ENCODE results near the gene KLHDC2.
A peak's percentile ranks its signal among the peaks of the same experiment; 100 is the strongest.
"Not testable (repeated sequence)": the region's sequence is repeated elsewhere in the genome, so short reads cannot be mapped to it uniquely, and the experiment has no call there.

Gene KLHDC2

GRCh38 chr14:49770212-49770817 is 2.4 kb downstream of the KLHDC2 start:
- peaks cover 23% of the 10 kb centered on the region for H3K36me3 ChIP-seq (ENCODE audit: insufficient read depth, low read length)
- H3K9me2 ChIP-seq (ENCODE audit: low read depth, low read length) = no peaks in the 10 kb centered on the region
- TF ChIP-seq EZH2 (IDR thresholded peaks at IDR 0.05; ENCODE audit: borderline replicate concordance, low read length) (no peak), CTCF (IDR thresholded peaks at IDR 0.05; ENCODE audit: low read length) (no peak)
- peak overlapping the region; percentile 92 for H3K4me3 ChIP-seq (ENCODE audit: low read depth, low read length, poor library complexity, severe bottlenecking)
- H3K27ac ChIP-seq (ENCODE audit: low read depth, low read length, poor library complexity, severe bottlenecking) = peak overlapping the region; percentile 74
- H2AFZ ChIP-seq (ENCODE audit: low read length) = no peak overlapping the region
- peaks cover 16% of the 10 kb centered on the region; the same call in 1 of the 2 replicates for H3K79me2 ChIP-seq (ENCODE audit: insufficient read depth, low read length)
- peaks cover 36% of the 10 kb centered on the region for H3K4me1 ChIP-seq (ENCODE audit: insufficient read depth, low read length, severe bottlenecking)
- no peaks in the 10 kb centered on the region for H3K9me3 ChIP-seq (ENCODE audit: low read length)
- no peaks in the 10 kb centered on the region for H4K20me1 ChIP-seq (ENCODE audit: insufficient read depth, low read length)
- no peaks in the 10 kb centered on the region for H3K27me3 ChIP-seq (ENCODE audit: insufficient read depth, low read length)
- no peaks in the 10 kb centered on the region for H3F3A ChIP-seq (ENCODE audit: insufficient read depth, low read length)
- peak overlapping the region; percentile 96 for H3K4me2 ChIP-seq (ENCODE audit: low read length)
- H3K9ac ChIP-seq (ENCODE audit: low read length) = peak overlapping the region; percentile 98

- not testable (repeated sequence) for H3K9ac ChIP-seq (ENCODE audit: low read length); H3K27me3 ChIP-seq (ENCODE audit: insufficient read depth, low read length); H3K9me3 ChIP-seq (ENCODE audit: low read length); H3K4me3 ChIP-seq (ENCODE audit: low read depth, low read length, poor library complexity, severe bottlenecking); H4K20me1 ChIP-seq (ENCODE audit: insufficient read depth, low read length); H2AFZ ChIP-seq (ENCODE audit: low read length); H3F3A ChIP-seq (ENCODE audit: insufficient read depth, low read length); H3K9me2 ChIP-seq (ENCODE audit: low read depth, low read length); H3K4me2 ChIP-seq (ENCODE audit: low read length); H3K27ac ChIP-seq (ENCODE audit: low read depth, low read length, poor library complexity, severe bottlenecking)
- peaks cover 35% of the 10 kb centered on the region for H3K4me1 ChIP-seq (ENCODE audit: insufficient read depth, low read length, severe bottlenecking)
- H3K79me2 ChIP-seq (ENCODE audit: insufficient read depth, low read length) = peaks cover 16% of the 10 kb centered on the region; the same call in 1 of the 2 replicates
- H3K36me3 ChIP-seq (ENCODE audit: insufficient read depth, low read length) = peaks cover 30% of the 10 kb centered on the region
Measured at GRCh38 chr14:49771691-49772090, 3.7 kb downstream of the KLHDC2 start.

- Histone ChIP-seq H3K4me3 (ENCODE audit: low read depth, low read length, poor library complexity, severe bottlenecking) (no peak overlapping the region), H3K4me1 (ENCODE audit: insufficient read depth, low read length, severe bottlenecking) (peaks cover 22% of the 10 kb centered on the region), H3K36me3 (ENCODE audit: insufficient read depth, low read length) (peaks cover 45% of the 10 kb centered on the region), H3F3A (ENCODE audit: insufficient read depth, low read length) (no peaks in the 10 kb centered on the region), H3K27me3 (ENCODE audit: insufficient read depth, low read length) (no peaks in the 10 kb centered on the region), H3K79me2 (ENCODE audit: insufficient read depth, low read length) (peaks cover 11% of the 10 kb centered on the region; the same call in 1 of the 2 replicates), H4K20me1 (ENCODE audit: insufficient read depth, low read length) (no peaks in the 10 kb centered on the region), H3K9ac (ENCODE audit: low read length) (no peak overlapping the region), H3K4me2 (ENCODE audit: low read length) (no peak overlapping the region), H2AFZ (ENCODE audit: low read length) (no peak overlapping the region), H3K9me3 (ENCODE audit: low read length) (no peaks in the 10 kb centered on the region), H3K9me2 (ENCODE audit: low read depth, low read length) (no peaks in the 10 kb centered on the region), H3K27ac (ENCODE audit: low read depth, low read length, poor library complexity, severe bottlenecking) (no peak overlapping the region)
- TF ChIP-seq EZH2 (IDR thresholded peaks at IDR 0.05; ENCODE audit: borderline replicate concordance, low read length) (no peak), CTCF (IDR thresholded peaks at IDR 0.05; ENCODE audit: low read length) (no peak)
Measured at GRCh38 chr14:49774106-49774505, 6.2 kb downstream of the KLHDC2 start.

- no peaks in the 10 kb centered on the region for H3K9me3 ChIP-seq (ENCODE audit: low read length)
- no peaks in the 10 kb centered on the region for H4K20me1 ChIP-seq (ENCODE audit: insufficient read depth, low read length)
- H3K79me2 ChIP-seq (ENCODE audit: insufficient read depth, low read length) = no peaks in the 10 kb centered on the region
- no peak overlapping the region for H3K4me3 ChIP-seq (ENCODE audit: low read depth, low read length, poor library complexity, severe bottlenecking)
- no peak overlapping the region for H2AFZ ChIP-seq (ENCODE audit: low read length)
- H3K27ac ChIP-seq (ENCODE audit: low read depth, low read length, poor library complexity, severe bottlenecking) = no peak overlapping the region
- no peak overlapping the region for H3K9ac ChIP-seq (ENCODE audit: low read length)
- H3K4me2 ChIP-seq (ENCODE audit: low read length) = no peak overlapping the region
- H3K4me1 ChIP-seq (ENCODE audit: insufficient read depth, low read length, severe bottlenecking) = no peaks in the 10 kb centered on the region
- peaks cover 84% of the 10 kb centered on the region for H3K36me3 ChIP-seq (ENCODE audit: insufficient read depth, low read length)
- H3F3A ChIP-seq (ENCODE audit: insufficient read depth, low read length) = no peaks in the 10 kb centered on the region
- H3K9me2 ChIP-seq (ENCODE audit: low read depth, low read length) = no peaks in the 10 kb centered on the region
- no peaks in the 10 kb centered on the region for H3K27me3 ChIP-seq (ENCODE audit: insufficient read depth, low read length)
- TF ChIP-seq CTCF (IDR thresholded peaks at IDR 0.05; ENCODE audit: low read length) (no peak), EZH2 (IDR thresholded peaks at IDR 0.05; ENCODE audit: borderline replicate concordance, low read length) (no peak)
Measured at GRCh38 chr14:49778421-49778820, 10.5 kb downstream of the KLHDC2 start.

GRCh38 chr14:49781040-49781439 is 13.1 kb downstream of the KLHDC2 start:
- H3K4me1 ChIP-seq (ENCODE audit: insufficient read depth, low read length, severe bottlenecking); H3K4me2 ChIP-seq (ENCODE audit: low read length): not testable (repeated sequence)

More at GRCh38 chr14:49781040-49781439, 13.1 kb downstream of the KLHDC2 start:
- H3K36me3 ChIP-seq (ENCODE audit: insufficient read depth, low read length) = peaks cover 91% of the 10 kb centered on the region
- not testable (repeated sequence) for H3K27me3 ChIP-seq (ENCODE audit: insufficient read depth, low read length); H3K27ac ChIP-seq (ENCODE audit: low read depth, low read length, poor library complexity, severe bottlenecking); H3K79me2 ChIP-seq (ENCODE audit: insufficient read depth, low read length); H3K9me2 ChIP-seq (ENCODE audit: low read depth, low read length); H3K4me3 ChIP-seq (ENCODE audit: low read depth, low read length, poor library complexity, severe bottlenecking); H4K20me1 ChIP-seq (ENCODE audit: insufficient read depth, low read length); H3K9ac ChIP-seq (ENCODE audit: low read length); H2AFZ ChIP-seq (ENCODE audit: low read length); H3F3A ChIP-seq (ENCODE audit: insufficient read depth, low read length); H3K9me3 ChIP-seq (ENCODE audit: low read length)
